HepG2 (cell line): Measurements from ENCODE around the gene WFDC10B. TPM values are rescaled to one million over a fixed set of nuclear protein-coding genes. Genes with fewer than 3 reads are reported as not detected.
"Not testable (repeated sequence)": the region's sequence is repeated elsewhere in the genome, so short reads cannot be mapped to it uniquely, and the experiment has no call there.

ENCODE experiments used
- ATAC-seq: fragments of 200-7000 bp; cut with Tn5 transposase; 3 replicates; pipeline ENCODE4 v1.9.1; 2020; ENCODE audit warnings: mild to moderate bottlenecking, moderate library complexity
- BruUV-seq: library from RNA; stranded (reverse); fragments of 400-500 nt; replicated peaks from 2 replicates; lab custom pipeline; 2021; lab: Mats Ljungman, UMichigan
- CTCF ChIA-PET: fragments of 300-600 bp; formaldehyde crosslinking; extraction: SDS; loops from one replicate; lab custom pipeline; 2021; ENCODE audit warnings: low total read pairs, inconsistent platforms, low intra/inter-chr PET ratio; lab: Yijun Ruan, JAX
- POLR2A ChIA-PET: fragments of 350-600 bp; sonication (Branson Sonifier 250); formaldehyde crosslinking; loops from one replicate; lab custom pipeline; 2020; ENCODE audit warnings: antibody characterized with exemption, inconsistent platforms; lab: Yijun Ruan, JAX
- DNase-seq: peaks from one replicate; pipeline ENCODE4 v3.0.0-alpha.2; 2015; ENCODE audit warnings: low spot score
- FAIRE-seq: peaks from 3 replicates; lab custom pipeline; 2011; peaks lifted over from hg19 to GRCh38; lab: Jason Lieb, UNC
- H2AFZ ChIP-seq: one replicate; pipeline ENCODE4 v1.6.1; 2011; ENCODE audit warnings: low read length, inconsistent platforms
- H3K27ac ChIP-seq: fragments of 300-600 bp; 3 replicates; pipeline ENCODE4 v1.8.0; 2011; ENCODE audit warnings: mixed run types, mild to moderate bottlenecking, mixed read lengths, low read length, inconsistent platforms; ENCODE audit not compliant: insufficient read depth; ENCODE audit errors: extremely low read length
- H3K27me3 ChIP-seq, 2 experiments: fragments of 200-600 bp in 1 of 2; 2 replicates in 1 of 2; 3 replicates in 1 of 2; pipeline versions ENCODE4 v1.6.0 to v1.8.0; 2011; ENCODE audit warnings: low read length in 2 of 2, mild to moderate bottlenecking in 2 of 2, moderate library complexity in 2 of 2, inconsistent platforms in 1 of 2; ENCODE audit not compliant: insufficient read depth in 2 of 2, control insufficient read depth in 1 of 2
- H3K36me3 ChIP-seq, 2 experiments: fragments of 200-600 bp in 1 of 2; replicated peaks in 1 of 2; 2 replicates in 1 of 2; 3 replicates in 1 of 2; pipeline versions ENCODE4 v1.5.1 to v1.8.0; 2011; ENCODE audit warnings: low read length in 2 of 2, inconsistent platforms in 1 of 2; ENCODE audit not compliant: insufficient read depth in 2 of 2, control insufficient read depth in 1 of 2
- H3K4me1 ChIP-seq: 2 replicates; pipeline ENCODE4 v1.5.1; 2012; ENCODE audit warnings: low read length, inconsistent platforms; ENCODE audit not compliant: insufficient read depth
- H3K4me2 ChIP-seq: 2 replicates; pipeline ENCODE4 v1.6.0; 2011; ENCODE audit warnings: low read depth, low read length, inconsistent platforms
- H3K4me3 ChIP-seq, 3 experiments: fragments of 200-600 bp in 1 of 3; sonication (generic), shearing (Covaris generic) in 1 of 3; replicated peaks in 1 of 3; 2 replicates each; pipeline ENCODE4 v1.5.1; 2011 to 2016; ENCODE audit warnings: low read length in 3 of 3, inconsistent platforms in 2 of 3, low read depth in 2 of 3, mild to moderate bottlenecking in 2 of 3, control low read depth in 1 of 3, mixed read lengths in 1 of 3; ENCODE audit not compliant: insufficient read depth in 1 of 3
- H3K79me2 ChIP-seq: one replicate; pipeline ENCODE4 v1.6.1; 2011; ENCODE audit warnings: low read length, inconsistent platforms; ENCODE audit not compliant: insufficient read depth
- H3K9ac ChIP-seq: 2 replicates; pipeline ENCODE4 v1.6.0; 2011; ENCODE audit warnings: mild to moderate bottlenecking, low read depth, low read length, inconsistent platforms; ENCODE audit not compliant: insufficient read depth
- H3K9me3 ChIP-seq: 2 replicates; pipeline ENCODE4 v1.5.1; 2012; ENCODE audit warnings: mild to moderate bottlenecking, low read length
- H4K20me1 ChIP-seq: 2 replicates; pipeline ENCODE4 v1.6.0; 2011; ENCODE audit warnings: inconsistent platforms, mild to moderate bottlenecking, low read length, moderate library complexity; ENCODE audit not compliant: insufficient read depth
- FOXA1 ChIP-seq, 2 experiments: fragments of 450-650 bp in 1 of 2; sonication (generic) in 1 of 2; formaldehyde crosslinking in 1 of 2; IDR thresholded peaks; 2 replicates each; pipeline versions ENCODE4 v1.4.0 to v1.6.1; 2016 to 2020; ENCODE audit warnings: missing genetic modification reagents in 1 of 2
- TCF7 ChIP-seq: sonication (generic); IDR thresholded peaks from 2 replicates; pipeline ENCODE4 v1.6.1; 2016; ENCODE audit warnings: antibody characterized with exemption, low read depth
- WGBS: methylation state at CpG from one replicate; pipeline ENCODE4 v1.1.6; 2017; ENCODE audit warnings: low lambda C conversion rate; 5-methylcytosine and 5-hydroxymethylcytosine counted together
- in situ Hi-C: cut with HindIII; loops from 2 replicates; pipeline ENCODE4 v1.10.0; 2017; ENCODE audit warnings: low pct_unique_long_range_greater_than_20kb; ENCODE audit not compliant: extremely low pct_ligation_motif_present
- intact Hi-C: fragments of 100-400 bp; cut with micrococcal nuclease; formaldehyde crosslinking; loops from one replicate; pipeline ENCODE4 v1.10.0; 2022; ENCODE audit not compliant: unreplicated experiment
- polyA plus RNA-seq, 8 experiments: library from polyadenylated mRNA; depleted of rRNA in 3 of 8; stranded (reverse) in 7 of 8; unstranded in 1 of 8; fragments of >200 nt; fragmentation: Illumina TruSeq in 4 of 8; extraction: Trizol in 4 of 8; gene quantifications; 2 replicates each; pipeline versions ENCODE4 v1.2.1 to v1.2.3, GENCODE V29; 2011 to 2016; ENCODE audit warnings: low read depth in 4 of 8, missing spikeins in 1 of 8, mixed read lengths in 1 of 8; ENCODE audit not compliant: insufficient read depth in 1 of 8
- total RNA-seq, 5 experiments: library from RNA; depleted of rRNA; stranded (reverse); fragments of >200 nt; fragmentation: Illumina TruSeq; extraction: Trizol; gene quantifications; 2 replicates each; pipeline ENCODE4 v1.2.3, GENCODE V29; 2016; ENCODE audit warnings: low read depth in 1 of 5
- TF ChIP-seq, protein P1 (sequence below): IDR thresholded peaks from 2 replicates; pipeline ENCODE4 v1.4.0; 2020; ENCODE audit warnings: mild to moderate bottlenecking, missing genetic modification reagents
- TF ChIP-seq, protein P2 (sequence below): sonication (generic); formaldehyde crosslinking; IDR thresholded peaks from 2 replicates; pipeline ENCODE4 v1.4.0; 2020; ENCODE audit warnings: missing genetic modification reagents, borderline replicate concordance

The WFDC10B gene
- total and polyA plus RNA-seq, 2 of the 13 experiments (the other 11 are each of a cell fraction or from before 2014, with no cell fraction given): 0.24 TPM; not detected in 1

DNA sequence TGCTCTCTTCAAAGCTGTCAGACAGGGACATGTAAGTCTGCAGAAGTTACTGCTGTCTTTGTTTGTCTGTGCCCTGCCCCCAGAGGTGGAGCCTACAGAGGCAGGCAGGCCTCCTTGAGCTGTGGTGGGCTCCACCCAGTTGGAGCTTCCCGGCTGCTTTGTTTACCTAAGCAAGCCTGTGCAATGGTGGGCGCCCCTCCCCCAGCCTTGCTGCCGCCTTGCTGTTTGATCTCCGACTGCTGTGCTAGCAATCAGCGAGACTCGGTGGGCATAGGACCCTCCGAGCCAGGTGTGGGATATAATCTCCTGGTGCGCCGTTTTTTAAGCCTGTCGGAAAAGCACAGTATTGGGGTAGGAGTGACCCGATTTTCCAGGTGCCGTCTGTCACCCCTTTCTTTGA lies 11.5 kb downstream of the WFDC10B start:
- WGBS: 35% methylated on average over 12 of the region's 12 CpGs
- TF ChIP-seq TCF7 (peak; percentile 30; the same call in 1 of the 2 replicates), FOXA1 (CRISPR knock-in tag; IDR thresholded peaks at IDR 0.05) (peak; percentile 74)
- TF ChIP-seq, protein P1, sequence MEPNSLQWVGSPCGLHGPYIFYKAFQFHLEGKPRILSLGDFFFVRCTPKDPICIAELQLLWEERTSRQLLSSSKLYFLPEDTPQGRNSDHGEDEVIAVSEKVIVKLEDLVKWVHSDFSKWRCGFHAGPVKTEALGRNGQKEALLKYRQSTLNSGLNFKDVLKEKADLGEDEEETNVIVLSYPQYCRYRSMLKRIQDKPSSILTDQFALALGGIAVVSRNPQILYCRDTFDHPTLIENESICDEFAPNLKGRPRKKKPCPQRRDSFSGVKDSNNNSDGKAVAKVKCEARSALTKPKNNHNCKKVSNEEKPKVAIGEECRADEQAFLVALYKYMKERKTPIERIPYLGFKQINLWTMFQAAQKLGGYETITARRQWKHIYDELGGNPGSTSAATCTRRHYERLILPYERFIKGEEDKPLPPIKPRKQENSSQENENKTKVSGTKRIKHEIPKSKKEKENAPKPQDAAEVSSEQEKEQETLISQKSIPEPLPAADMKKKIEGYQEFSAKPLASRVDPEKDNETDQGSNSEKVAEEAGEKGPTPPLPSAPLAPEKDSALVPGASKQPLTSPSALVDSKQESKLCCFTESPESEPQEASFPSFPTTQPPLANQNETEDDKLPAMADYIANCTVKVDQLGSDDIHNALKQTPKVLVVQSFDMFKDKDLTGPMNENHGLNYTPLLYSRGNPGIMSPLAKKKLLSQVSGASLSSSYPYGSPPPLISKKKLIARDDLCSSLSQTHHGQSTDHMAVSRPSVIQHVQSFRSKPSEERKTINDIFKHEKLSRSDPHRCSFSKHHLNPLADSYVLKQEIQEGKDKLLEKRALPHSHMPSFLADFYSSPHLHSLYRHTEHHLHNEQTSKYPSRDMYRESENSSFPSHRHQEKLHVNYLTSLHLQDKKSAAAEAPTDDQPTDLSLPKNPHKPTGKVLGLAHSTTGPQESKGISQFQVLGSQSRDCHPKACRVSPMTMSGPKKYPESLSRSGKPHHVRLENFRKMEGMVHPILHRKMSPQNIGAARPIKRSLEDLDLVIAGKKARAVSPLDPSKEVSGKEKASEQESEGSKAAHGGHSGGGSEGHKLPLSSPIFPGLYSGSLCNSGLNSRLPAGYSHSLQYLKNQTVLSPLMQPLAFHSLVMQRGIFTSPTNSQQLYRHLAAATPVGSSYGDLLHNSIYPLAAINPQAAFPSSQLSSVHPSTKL (CRISPR knock-in tag): peak; percentile 37; the same call in 1 of the 2 replicates
- H3K27ac ChIP-seq; H3K9ac ChIP-seq; intact Hi-C loops; in situ Hi-C loops; CTCF ChIA-PET; H3K36me3 ChIP-seq; DNase-seq; H3K27me3 ChIP-seq; H2AFZ ChIP-seq; H3K4me3 ChIP-seq; H4K20me1 ChIP-seq; BruUV-seq; H3K4me2 ChIP-seq; POLR2A ChIA-PET; H3K79me2 ChIP-seq; H3K4me1 ChIP-seq; ATAC-seq; FAIRE-seq; H3K9me3 ChIP-seq; TF ChIP-seq FOXA1 (IDR thresholded peaks at IDR 0.05): not testable (repeated sequence)
- TF ChIP-seq, protein P2, sequence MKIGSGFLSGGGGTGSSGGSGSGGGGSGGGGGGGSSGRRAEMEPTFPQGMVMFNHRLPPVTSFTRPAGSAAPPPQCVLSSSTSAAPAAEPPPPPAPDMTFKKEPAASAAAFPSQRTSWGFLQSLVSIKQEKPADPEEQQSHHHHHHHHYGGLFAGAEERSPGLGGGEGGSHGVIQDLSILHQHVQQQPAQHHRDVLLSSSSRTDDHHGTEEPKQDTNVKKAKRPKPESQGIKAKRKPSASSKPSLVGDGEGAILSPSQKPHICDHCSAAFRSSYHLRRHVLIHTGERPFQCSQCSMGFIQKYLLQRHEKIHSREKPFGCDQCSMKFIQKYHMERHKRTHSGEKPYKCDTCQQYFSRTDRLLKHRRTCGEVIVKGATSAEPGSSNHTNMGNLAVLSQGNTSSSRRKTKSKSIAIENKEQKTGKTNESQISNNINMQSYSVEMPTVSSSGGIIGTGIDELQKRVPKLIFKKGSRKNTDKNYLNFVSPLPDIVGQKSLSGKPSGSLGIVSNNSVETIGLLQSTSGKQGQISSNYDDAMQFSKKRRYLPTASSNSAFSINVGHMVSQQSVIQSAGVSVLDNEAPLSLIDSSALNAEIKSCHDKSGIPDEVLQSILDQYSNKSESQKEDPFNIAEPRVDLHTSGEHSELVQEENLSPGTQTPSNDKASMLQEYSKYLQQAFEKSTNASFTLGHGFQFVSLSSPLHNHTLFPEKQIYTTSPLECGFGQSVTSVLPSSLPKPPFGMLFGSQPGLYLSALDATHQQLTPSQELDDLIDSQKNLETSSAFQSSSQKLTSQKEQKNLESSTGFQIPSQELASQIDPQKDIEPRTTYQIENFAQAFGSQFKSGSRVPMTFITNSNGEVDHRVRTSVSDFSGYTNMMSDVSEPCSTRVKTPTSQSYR (CRISPR knock-in tag): peak; percentile 96
